ENCODE measurements around the gene PLD4.

Gene PLD4

GRCh38 chr14:104929268-104930230 lies 4.9 kb downstream of the PLD4 start:
- no peak for DNase-seq

GRCh38 chr14:104930526-104931303 lies 6.0 kb downstream of the PLD4 start:
- no peak for DNase-seq

- no peak for DNase-seq
These were observed 6.7 kb downstream of the PLD4 start for GRCh38 chr14:104931304-104931770.

- DNase-seq, result no peak
These were observed 7.3 kb downstream of the PLD4 start for GRCh38 chr14:104931771-104932675.

- peak; percentile 76 for DNase-seq
These were observed 8.3 kb downstream of the PLD4 start for GRCh38 chr14:104932676-104933631.

GRCh38 chr14:104933746-104934733 lies 9.4 kb downstream of the PLD4 start:
- no peak for DNase-seq

GRCh38 chr14:104935026-104935650 lies 10.5 kb downstream of the PLD4 start:
- DNase-seq, result no peak

- no peak for DNase-seq
These were observed 11.3 kb downstream of the PLD4 start for GRCh38 chr14:104935955-104936354.

GRCh38 chr14:104936361-104937155 lies 11.9 kb downstream of the PLD4 start:
- no peak for DNase-seq

GRCh38 chr14:104937161-104937560 lies 12.5 kb downstream of the PLD4 start:
- DNase-seq, result no peak

- DNase-seq, result no peak
These were observed 13.2 kb downstream of the PLD4 start for GRCh38 chr14:104937694-104938365.

- no peak for DNase-seq
These were observed 13.8 kb downstream of the PLD4 start for GRCh38 chr14:104938436-104938835.

- DNase-seq, result no peak
These were observed 14.3 kb downstream of the PLD4 start for GRCh38 chr14:104938960-104939359.

GRCh38 chr14:104939666-104940410 lies 15.2 kb downstream of the PLD4 start:
- no peak for DNase-seq

- no peak for DNase-seq
These were observed 16.0 kb downstream of the PLD4 start for GRCh38 chr14:104940526-104941150.

- no peak for DNase-seq
These were observed 17.1 kb downstream of the PLD4 start for GRCh38 chr14:104941508-104942365.
